NCI-H146 treated with DMSO at 0.1 percent for 48 hours (cell line): Measurements from ENCODE around the gene VPS13C.

ENCODE experiments used
- DNase-seq: peaks from one replicate; lab custom pipeline; 2025; ENCODE audit not compliant: unreplicated experiment; lab: John Stamatoyannopoulos, UW

Gene VPS13C

DNA sequence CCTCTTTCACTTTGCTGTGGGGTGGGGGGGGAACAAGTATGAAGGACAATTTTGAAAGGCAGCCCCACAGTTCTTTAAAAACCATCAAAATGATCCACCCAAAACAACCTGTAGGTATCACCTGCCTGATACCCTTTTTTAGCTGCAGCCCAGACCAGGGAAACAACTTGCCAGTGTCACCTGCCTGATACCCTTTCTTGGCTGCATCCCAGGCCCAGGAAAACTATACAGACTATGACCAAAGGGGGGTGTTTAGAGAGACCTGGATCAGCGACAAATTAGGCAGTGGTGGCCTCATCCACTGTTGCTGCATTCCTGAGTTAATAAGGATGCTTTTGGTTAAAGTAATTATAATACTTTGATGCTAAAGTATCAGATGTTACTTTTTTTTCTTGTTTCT is 122.0 kb downstream of the VPS13C start:
- no peak for DNase-seq

- DNase-seq = no peak
Observed at GRCh38 chr15:61936528-61937195, 123.6 kb downstream of the VPS13C start.

DNA sequence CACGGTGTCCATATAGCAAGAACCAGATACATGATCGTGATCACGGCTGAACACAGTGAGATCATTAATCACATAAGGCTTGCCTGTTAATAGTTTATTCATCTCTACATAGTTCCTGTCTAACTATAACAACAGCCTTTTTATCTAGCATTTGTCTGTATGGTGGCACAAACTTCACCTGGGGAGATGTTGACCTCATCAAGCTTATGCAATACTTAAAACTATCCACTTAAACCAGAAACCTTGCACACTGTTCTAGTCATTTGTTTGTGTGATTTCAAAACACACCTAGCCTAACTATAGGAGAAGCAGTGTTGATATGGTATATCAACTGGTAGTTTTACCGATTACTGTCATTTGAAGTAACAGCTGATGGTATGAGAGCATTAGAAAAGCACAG is 124.8 kb downstream of the VPS13C start:
- no peak for DNase-seq

DNA sequence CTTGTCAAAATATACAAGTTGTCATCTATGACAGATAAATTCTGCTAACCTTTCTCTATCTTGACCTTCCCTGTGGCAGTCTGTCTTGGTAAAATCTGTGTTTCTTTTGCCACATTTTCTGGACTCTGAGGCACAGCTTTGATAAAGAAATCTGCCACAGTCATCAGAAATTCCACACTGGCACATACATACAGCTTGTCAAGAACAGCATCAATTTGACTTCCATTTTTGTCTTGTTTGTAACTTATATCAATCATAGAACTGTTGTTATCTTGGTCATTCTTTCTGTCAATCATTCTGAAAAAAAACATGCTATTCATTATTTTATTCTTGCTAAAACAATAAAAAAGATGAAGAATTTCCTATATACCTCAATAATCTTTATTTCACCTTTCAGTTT is 130.8 kb downstream of the VPS13C start:
- DNase-seq = no peak

DNA sequence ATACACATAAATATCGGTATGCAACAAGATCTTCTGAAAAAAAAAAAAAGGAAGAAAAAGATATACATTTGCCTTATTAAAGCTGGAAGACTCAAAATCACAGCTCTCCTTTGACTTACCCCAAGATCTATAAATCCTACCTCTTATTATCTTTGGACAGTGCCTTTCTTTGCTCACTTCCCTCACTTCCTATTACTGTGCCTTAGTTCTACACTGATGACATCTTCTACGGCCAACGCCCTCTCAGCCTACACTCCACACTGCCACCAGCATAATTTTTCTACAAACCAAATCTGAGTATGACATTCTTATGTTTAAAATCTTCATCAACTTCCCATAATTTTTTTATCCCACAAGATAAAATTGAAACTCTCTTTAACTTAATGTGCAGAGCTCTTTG is 137.1 kb downstream of the VPS13C start:
- no peak for DNase-seq

DNA sequence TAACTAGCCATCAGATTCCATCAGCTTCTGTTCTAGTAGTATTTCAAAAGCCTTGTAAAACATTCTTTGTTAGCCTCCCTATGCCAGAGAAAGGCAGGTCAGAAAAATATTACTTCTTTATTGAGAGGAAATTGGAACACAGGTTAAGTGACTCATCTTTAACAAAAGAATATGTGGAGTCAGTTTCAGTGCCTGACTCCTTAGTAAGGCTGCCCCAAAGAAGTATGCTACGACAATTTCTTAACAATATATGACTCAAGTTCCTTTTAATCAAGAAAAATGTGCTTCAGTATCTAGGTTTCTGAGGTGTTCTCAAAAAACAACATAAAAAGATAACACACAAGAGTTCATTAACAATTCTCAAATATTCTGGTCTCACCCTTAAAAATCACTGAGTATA is 139.2 kb downstream of the VPS13C start:
- DNase-seq = no peak

- DNase-seq = no peak
Observed at GRCh38 chr15:61917457-61917856, 142.8 kb downstream of the VPS13C start.

DNA sequence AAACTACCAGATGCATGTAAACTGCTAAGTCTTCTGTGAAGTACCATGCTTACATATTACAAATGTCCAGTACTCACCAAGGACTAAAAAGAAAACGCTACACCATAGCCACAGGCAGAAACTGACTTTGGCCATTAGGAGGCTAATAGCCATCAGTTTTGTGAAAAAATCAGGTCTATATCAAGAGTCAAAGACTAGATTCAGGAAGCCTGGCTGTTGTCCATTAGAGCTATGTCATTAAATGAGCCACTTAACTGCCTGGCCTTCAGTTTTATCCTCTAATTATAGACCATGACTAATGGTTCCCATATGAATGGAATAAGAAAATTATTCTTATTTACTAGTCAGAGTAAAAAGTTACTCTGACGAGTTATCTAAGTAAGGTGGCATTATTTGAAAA is 144.1 kb downstream of the VPS13C start:
- DNase-seq = no peak

- DNase-seq = no peak
Observed at GRCh38 chr15:61915640-61916039, 144.6 kb downstream of the VPS13C start.

GRCh38 chr15:61910839-61911369 is 149.3 kb downstream of the VPS13C start:
- no peak for DNase-seq

GRCh38 chr15:61908241-61908640 is 152.0 kb downstream of the VPS13C start:
- no peak for DNase-seq

GRCh38 chr15:61907753-61908086 is 152.5 kb downstream of the VPS13C start:
- no peak for DNase-seq

GRCh38 chr15:61906961-61907752 is 153.1 kb downstream of the VPS13C start:
- no peak for DNase-seq

GRCh38 chr15:61893146-61893545 is 167.1 kb downstream of the VPS13C start:
- DNase-seq = no peak

DNA sequence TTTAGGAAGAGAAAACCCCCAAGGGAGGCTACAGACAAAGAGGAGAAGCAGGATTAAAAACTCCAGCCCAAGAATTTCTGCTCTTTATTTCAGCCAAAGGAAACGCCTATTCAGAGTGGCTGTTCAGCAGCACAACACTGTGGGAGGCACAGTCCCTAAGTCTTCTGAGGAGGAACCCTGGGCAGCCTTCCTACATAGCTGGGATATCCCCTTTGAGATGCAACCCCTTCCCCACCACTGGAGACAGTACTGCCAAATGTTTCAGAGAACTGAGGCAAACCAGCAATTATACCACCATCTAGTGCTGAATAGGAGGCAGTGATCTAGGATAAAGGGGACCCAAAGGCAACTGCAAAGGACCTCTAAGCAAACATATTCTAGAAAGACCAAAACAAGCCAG is 168.1 kb downstream of the VPS13C start:
- DNase-seq = no peak

DNA sequence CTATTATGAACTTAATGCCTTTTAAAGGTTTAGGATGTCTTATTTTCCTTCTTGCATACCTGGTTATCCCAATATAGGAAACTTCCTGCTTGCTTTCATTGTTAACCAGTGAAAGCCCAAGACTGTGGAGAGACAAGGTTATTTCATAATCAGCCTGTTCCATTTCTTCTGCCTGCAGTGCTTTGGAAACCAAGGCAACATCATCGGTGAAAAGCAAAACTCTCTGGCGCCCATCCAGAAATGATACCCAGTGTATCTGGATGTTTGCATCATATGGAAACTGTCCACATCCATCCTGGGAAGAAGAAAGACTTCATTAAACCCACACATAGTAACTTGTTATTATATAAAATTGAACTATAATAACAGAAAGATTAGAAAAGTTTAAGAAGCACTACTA is 170.1 kb downstream of the VPS13C start:
- no peak for DNase-seq

DNA sequence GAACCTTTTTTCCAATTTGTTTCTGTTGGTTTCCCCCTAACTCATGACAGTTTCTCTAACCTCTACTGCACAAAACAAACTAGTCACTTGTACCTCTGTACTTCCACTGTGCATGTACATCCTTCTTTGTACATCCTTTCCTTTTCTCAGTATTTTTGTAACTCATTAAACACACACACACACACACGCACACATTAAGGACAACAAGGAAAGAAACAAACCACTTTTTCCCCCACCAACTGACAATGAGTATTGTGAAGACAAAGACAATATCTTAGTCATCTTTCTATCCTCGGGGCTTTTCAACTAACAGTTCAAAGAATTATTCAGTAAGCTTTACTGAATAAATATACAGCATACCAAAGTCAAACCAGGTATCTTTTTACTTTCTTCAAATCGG is 170.5 kb downstream of the VPS13C start:
- DNase-seq = no peak

- no peak for DNase-seq
Observed at GRCh38 chr15:61888074-61888780, 172.0 kb downstream of the VPS13C start.

GRCh38 chr15:61880084-61880483 is 180.2 kb downstream of the VPS13C start:
- DNase-seq = no peak

GRCh38 chr15:61879219-61879618 is 181.0 kb downstream of the VPS13C start:
- no peak for DNase-seq

DNA sequence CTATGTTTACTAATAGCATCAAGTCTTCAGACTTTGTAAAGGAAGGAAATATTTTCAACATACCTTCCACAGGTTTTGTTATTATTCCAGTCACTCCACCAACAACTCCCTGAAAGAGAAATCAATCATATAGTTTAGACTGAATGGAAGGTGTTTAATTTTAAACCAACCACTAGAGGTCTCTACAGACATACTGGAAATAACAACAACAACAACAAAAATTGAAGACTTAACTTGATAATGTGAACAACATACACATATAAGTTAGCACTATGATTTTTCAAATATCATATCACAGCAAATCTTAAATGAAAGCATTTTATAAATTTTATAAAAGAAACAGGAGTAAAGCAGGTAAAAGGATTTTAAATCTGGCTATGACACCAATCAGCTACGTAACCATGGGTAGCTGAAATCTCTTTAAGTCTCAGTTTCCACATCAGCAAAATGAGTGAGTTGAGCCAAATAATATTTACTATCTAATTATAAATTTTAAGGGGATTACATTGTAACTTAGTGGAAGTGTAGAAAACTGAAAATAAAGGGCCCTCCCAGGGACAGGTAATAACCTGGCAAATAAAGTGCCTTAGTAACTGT is 188.2 kb downstream of the VPS13C start:
- no peak for DNase-seq

DNA sequence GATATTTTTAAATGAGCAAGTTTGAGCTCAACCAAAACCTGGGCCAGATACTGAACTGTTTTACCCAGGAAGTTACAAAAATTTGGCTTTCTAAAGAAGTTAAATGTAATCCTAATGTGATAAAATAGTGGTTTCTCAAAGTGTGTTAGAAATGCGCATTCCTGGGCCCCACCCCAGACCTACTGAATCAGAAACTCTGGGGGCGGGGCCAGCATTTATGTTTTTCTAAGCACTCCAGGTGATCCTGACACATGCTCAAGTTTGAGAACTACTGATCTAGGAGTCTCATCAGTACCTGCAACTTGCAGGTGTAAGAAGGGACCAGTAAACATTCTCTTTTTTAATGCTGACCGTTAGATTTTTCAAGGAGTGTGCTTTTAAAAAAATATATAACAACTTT is 190.6 kb downstream of the VPS13C start:
- DNase-seq = no peak
